HG02938 (cell line): Measurements from ENCODE around the gene PGP.

Source experiments
- ATAC-seq: cut with Tn5 transposase; IDR thresholded peaks from one replicate; pipeline ENCODE4 v1.9.1; 2021; ENCODE audit warnings: mild to moderate bottlenecking, moderate library complexity; ENCODE audit not compliant: unreplicated experiment

PGP gene

DNA sequence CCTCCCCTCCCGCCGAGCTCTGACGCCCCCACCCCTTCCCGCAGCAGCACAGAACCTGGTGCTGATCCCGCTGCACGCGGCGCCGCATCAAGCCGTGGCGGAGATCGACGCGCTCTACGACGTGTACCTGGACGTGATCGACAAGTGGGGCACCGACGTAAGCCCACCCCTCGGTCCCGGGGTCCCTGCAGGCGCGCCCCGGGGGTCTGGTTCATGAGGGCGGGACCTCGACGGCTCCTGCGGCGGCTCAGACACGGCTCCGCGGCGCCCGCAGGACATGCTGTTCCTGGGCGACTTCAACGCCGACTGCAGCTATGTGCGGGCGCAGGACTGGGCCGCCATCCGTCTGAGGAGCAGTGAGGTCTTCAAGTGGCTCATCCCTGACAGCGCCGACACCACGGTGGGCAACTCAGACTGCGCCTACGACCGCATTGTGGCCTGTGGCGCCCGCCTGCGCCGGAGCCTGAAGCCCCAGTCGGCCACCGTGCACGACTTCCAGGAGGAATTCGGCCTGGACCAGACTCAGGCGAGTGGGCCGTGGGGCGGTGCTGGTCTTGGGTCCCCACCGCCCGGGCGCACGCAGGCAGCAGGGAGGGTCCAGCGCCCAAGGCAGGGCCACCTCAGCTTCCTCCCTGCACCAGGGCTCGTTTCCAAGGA is 23.0 kb upstream of the PGP start:
- ATAC-seq = no peak

DNA sequence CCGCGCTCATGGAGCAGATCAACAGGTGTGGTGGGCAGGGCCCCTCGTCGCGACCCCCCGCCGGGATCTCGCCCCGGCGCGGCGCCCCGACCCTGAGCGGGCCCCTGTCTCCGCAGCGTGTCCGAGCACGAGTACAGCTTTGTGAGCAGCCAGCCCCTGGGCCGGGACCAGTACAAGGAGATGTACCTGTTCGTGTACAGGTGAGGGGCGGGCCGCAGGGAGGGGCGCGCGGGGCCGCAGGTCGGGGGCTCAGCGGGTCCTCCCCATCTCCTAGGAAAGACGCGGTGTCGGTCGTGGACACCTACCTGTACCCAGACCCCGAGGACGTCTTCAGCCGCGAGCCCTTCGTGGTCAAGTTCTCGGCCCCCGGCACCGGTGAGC is 22.5 kb upstream of the PGP start:
- no peak for ATAC-seq

DNA sequence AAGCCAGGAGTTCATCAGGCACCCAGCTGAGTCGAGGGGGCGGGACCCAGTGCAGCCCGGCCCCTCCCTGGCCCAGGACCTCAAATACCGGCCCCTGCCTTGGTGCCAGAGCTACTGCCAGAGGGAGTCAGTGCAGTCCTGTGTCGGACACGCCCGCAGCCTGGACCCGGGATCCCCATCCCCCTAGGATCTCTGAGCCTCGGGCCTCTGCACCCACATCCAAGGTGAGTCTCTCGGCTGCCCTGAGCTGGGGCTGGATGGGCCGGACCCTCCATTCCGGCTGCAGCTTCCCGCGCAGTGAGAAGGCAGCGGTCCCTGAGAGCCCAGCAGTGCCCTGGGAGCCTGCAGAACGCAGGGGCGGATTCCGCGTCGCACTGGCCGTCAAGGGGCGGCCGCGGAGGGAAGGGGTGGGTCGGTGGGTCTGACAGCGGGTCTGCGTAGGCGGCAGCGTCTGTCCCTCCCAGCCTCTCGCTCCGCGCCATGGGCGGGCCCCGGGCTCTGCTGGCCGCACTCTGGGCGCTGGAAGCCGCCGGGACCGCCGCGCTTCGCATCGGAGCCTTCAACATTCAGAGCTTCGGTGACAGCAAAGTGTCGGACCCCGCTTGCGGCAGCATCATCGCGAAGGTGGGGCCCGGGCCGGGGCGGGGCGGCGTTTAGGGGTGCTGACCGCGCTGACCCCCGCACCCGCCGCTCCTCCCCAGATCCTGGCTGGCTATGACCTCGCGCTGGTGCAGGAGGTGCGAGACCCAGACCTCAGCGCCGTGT is 21.9 kb upstream of the PGP start, which contains the start of gene DNASE1L2:
DNASE1L2 (plus strand) TSS at position 108 of the 765 bp plus-strand sequence; CDS start at position 481, 373 bp downstream.
- no peak for ATAC-seq

DNA sequence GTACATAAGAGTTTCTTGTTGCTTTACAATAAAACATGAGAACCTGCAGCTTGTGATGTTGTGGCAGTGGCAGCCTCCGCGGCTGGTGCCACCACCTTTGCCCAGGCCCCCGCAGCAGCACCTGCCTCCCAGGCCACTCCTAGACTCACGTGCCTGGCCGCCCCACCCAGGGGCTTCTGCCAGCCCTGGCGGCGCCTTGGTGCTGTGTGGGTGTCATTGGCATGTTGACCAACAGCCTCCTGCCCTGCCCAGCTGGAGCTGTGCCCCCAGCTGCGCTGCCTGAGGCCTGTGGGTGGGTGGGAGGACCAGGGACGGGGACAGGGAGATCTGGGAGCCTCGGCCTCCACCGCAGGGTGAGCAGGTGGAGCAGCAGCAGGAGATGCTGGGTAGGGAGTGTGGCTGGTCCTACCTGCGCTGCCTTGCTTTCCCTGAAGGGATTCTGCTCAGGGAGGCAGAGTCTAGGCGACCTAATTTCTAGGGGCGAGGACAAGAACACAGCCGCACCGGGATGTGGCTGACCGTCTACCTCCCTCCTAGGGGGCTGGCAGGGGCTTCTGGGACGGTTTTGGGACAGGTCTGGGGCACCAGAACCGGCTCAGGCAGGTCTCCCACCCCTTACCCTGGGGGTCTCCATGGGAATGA is 21.2 kb upstream of the PGP start:
- ATAC-seq = no peak

DNA sequence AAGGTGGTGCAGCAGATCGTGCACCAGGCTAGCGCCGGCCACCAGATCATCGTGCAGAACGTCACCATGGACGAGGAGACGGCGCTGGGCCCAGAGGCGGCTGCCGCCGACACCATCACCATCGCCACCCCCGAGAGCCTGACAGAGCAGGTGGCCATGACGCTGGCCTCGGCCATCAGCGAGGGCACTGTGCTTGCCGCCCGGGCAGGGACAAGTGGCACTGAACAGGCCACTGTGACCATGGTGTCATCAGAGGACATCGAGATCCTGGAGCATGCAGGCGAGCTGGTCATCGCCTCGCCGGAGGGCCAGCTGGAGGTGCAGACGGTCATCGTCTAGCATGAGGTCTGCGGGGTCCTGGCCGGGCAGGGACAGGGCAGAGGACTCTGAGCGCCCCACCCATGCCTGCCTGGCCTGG is 20.6 kb upstream of the PGP start:
- no peak for ATAC-seq

DNA sequence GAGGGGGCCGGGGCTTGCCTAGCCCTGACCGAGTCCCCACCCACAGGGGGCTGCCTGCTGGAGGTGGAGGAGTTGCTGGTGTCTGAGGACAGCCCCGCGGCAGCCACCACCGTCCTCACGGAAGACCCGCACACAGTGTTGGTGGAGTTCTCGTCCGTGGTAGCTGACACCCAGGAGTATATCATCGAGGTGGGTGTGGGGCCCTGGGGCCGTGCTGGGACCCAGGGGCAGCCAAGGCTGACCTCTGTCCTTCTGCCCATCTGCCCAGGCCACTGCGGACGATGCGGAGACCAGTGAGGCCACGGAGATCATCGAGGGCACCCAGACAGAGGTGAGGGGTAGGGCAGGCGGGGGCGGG is 20.2 kb upstream of the PGP start:
- ATAC-seq = no peak

DNA sequence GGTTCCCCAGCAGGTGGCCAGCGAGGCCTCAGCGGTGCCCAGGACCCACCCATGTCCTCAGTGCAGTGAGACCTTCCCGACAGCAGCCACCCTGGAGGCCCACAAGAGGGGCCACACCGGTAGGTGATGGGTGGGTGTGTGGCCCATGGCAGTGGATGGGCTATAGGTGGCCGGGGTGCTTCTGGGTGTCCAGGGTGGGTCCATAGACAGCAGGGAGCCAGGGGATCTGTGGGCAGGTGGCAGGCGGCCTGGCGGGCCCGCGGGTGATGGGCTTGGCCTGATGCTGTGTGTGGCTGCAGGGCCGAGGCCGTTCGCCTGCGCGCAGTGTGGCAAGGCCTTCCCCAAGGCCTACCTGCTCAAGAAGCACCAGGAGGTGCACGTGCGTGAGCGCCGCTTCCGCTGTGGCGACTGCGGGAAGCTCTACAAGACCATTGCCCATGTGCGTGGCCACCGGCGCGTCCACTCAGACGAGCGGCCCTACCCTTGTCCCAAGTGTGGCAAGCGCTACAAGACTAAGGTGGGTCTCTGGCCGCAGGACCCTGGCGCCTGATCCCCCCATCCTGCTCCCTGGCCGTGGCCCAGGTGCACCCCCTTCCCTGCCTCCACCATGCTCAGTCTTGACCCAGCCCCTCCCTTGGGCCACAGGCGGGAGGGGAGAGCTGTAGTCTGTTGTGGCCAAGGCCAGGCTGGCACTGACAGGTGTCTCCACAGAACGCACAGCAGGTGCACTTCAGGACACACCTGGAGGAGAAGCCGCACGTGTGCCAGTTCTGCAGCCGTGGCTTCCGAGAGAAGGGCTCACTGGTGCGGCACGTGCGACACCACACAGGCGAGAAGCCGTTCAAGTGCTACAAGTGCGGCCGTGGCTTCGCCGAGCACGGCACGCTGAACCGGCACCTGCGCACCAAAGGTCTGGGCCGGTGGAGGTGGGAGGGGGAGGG is 19.5 kb upstream of the PGP start:
- no peak for ATAC-seq

DNA sequence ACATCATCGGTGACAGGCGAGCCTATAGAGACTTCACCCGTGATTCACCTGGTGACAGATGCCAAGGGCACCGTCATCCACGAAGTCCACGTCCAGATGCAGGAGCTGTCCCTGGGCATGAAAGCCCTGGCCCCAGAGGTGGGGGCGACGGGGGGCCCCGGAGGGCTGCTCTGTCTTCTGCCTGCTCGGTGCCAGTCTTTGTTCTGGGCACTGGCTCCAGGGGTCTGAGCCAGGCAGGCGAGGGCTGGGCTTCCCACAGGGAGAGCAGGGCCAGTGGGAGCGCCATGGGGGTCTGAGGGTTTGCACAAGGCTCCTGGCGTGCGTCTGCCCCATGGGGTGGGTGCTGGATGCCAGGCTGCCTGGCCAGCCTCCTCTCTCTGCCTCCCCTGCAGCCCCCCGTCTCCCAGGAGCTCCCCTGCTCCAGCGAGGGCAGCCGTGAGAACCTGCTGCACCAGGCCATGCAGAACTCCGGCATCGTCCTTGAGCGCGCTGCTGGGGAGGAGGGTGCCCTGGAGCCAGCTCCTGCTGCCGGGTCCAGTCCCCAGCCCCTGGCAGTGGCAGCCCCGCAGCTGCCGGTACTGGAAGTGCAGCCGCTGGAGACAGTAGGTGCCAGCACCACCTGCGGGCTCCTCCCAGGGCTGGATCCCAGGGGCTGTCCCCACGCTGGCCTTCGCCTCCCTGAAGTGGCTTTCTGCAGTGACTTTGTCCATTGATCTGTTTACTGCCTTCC is 18.6 kb upstream of the PGP start:
- no peak for ATAC-seq

DNA sequence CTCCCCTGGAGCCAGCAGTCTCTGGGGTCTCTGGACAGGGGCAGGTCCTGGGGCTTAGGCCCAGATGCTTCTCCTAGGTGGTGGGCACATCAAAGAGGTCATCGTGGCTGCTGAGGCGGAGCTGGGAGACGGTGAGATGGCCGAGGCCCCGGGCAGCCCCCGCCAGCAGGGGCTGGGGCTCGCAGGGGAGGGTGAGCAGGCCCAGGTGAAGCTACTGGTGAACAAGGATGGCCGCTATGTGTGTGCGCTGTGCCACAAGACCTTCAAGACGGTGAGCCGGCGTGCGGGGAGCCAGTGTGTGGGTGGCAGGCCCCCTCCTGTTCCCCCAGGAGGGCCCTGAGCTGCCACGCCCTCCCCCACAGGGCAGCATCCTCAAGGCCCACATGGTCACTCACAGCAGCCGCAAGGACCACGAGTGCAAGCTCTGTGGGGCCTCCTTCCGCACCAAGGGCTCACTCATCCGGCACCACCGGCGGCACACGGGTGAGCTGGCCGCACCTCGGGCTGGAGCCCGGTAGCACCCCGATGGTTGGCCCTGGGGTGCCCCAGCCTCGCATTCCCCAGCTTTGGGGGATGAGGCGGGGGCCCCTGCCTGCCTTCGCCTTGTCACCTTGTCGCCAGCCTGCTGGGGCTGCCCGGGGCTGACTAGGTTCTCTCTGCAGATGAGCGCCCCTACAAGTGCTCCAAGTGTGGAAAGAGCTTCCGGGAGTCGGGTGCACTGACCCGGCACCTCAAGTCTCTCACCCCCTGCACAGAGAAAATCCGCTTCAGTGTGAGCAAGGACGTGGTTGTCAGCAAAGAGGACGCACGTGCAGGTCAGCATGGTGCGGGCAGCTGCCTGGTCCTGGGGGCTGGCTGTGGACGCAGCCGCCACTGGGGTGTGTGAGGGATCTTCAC is 17.7 kb upstream of the PGP start:
- no peak for ATAC-seq

DNA sequence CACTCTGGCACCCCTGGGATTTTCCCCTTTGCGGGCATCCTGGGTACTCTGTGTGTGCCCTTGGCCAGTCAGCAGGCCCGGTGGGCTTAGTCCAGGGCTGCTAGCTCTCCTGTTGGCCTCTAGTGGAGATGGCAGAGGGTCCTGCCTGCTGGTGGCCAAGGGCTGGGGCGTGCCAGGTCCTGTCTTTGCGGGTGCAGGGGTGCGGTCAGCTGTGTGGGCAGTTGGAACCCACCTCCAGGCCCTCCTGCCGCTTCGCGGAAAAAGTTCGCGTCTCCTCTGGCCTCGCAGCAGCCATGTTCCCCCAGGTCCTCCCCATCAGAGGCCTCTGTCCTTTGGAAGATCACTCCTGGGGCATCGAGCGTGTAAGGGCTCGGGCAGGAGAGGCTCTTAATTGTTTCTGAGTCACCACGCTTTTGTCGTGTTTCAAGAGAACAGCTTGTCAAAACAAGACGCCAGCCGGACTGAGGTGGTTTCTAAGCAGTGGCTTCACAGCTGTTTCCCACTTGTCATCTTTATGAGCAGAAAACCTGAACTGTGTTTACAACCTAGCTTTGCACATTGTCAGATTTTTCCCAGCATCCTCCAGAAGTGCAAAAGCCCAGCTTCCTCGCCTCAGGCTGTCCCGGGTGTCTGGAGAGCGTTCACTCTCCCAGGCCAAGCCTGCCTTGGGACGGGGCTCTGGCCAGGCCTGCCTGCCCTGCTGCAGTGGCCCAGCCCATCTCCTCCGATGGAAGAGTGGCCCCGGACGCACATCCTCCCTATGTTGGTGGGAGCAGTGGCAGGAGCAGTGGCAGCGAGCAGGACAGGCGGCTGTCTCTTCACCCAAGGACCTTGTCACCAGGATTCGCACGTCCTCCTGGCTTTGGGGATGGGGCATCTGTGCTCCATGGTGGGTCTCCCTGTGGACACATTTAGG is 16.6 kb upstream of the PGP start:
- ATAC-seq = no peak

DNA sequence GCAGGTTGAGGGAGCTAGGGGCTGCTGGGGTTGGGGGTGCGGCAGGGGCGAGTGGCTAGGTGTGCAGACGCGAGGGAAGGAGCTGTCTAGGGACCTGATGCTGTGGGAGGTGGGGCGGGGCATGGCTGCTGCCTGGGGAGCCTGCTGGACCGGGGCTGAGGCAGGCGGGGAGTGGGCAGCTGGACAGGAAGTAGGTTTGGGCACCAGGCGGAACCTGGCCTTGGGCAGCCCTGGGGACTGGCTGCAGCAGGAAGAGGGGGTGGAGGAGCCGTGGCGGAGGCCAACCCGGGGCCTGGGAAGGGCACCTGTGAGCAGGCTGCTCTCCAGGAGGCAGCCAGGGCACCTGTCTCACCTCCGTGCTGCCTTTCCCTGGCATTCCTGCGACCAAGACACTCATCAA is 15.7 kb upstream of the PGP start:
- no peak for ATAC-seq

DNA sequence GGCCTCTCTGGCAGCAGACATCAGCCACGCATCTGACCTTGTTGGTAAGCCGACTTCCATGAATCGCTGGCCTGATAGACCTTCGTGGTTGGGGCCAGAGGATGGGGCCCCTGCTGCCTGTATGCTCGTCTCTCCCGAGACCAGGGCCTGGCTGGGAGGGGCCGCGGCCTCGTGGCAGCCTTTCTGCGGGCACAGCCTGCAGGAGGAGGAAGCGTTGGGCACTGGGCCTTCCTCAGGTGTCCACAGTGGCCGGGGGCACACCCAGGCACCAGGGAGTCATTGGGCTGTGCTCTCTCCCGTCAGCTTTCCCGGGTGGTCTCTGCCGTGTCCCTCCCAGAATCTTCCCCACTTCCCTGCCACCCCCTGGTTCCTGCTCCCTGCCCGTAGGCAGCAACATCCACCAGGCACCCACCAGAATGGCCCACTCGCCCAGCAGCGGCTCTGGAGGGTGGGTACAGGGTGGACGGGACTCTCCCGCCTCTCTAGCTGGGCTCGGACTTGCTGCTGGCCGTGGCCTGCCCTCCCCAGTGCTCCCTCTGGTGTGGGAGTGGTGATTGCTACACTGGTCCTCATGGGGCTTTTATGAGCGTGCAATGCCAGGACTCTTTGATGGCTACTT is 15.1 kb upstream of the PGP start:
- no peak for ATAC-seq

DNA sequence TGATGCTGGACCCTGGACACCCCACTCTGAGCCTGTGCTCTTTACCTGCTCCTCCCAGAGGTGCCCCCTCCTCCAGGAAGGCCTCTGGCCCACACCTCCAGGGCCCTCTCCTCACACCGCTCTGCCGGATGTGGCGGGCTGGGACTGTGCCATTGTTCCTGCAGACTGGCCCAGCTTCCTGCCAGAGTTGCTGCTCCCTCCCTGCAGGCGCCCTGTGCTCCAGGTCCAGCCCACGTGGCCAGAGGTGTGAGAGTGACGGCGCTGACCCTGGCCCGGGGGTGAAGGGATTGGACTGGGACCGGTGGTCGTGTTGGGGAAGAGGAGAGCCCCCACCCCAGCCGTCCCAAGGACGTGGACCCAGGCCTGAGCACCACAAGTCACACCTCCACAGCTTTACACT is 14.5 kb upstream of the PGP start:
- no peak for ATAC-seq

DNA sequence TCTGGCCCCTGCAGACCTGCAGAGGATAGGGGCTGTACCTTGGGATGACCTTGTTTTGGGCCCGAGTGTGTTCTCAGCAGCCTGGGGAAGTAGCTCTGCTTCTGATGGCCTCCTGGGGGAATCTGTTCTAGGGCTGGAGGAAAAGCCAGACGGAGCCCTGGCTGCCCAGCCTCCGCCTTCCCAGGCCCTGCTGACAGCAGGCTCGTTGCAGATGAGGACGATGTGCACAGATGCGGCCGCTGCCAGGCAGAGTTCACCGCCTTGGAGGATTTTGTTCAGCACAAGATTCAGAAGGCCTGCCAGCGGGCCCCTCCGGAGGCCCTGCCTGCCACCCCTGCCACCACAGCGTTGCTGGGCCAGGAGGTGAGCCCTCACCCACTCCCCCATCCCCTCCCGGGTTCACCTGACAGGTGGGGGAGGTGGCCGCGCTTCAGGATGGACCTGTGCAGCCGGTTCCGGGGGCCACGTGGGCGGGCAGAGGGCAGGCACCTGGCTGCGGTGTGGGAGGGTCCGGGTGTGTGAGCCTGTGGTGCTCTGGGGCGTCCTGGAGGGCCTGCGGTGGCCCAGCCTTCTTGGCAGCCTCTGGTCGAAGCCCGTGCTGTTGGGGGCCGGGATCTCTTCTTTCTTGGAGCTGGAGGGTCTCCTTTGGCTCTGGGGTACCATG is 13.7 kb upstream of the PGP start:
- ATAC-seq = no peak

DNA sequence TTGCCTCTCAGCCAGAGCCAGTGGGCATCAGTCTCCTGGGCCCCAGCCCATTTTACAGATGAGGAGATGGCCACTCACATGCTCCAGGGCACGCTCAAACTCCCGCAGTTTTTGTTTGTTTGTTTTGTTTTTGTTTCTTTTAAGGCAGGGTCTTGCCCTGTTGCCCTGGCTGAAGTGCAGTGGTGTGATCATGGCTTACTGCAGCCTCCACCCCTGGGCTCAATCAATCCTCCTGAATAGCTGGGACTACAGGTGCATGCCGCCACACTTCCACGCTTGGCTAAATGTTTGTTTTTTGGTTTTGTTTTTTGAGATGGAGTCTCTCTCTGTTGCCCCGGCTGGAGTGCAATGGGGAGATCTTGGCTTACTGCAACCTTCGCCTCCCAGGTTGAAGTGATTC is 12.3 kb upstream of the PGP start:
- ATAC-seq = no peak

DNA sequence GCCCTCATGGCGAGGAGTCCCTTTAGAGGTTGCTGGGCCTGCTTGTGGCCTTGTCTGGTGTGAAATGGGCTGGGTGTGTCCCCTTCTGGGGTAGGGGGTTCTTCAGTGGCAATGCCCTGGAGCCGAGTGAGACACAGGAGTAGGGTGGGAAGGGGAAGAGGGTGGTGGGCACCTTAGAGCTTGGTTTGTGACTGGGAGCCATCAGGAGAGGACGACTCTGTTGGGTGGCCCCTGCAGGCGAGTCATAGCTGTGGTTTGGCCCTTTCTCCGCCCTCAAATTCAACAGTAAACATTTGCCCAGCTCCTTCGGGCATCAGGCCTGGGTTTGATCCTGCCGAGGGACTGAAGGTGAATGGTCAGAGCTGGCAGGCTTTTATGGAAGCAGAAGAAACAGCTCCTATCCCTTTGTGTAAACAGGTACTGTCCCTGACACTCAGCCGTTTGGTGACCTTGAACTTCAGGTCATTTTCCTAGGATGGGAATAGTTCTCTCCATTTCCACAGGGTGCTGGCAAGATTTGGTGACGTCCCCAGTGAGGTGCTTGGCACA is 11.7 kb upstream of the PGP start:
- no peak for ATAC-seq

DNA sequence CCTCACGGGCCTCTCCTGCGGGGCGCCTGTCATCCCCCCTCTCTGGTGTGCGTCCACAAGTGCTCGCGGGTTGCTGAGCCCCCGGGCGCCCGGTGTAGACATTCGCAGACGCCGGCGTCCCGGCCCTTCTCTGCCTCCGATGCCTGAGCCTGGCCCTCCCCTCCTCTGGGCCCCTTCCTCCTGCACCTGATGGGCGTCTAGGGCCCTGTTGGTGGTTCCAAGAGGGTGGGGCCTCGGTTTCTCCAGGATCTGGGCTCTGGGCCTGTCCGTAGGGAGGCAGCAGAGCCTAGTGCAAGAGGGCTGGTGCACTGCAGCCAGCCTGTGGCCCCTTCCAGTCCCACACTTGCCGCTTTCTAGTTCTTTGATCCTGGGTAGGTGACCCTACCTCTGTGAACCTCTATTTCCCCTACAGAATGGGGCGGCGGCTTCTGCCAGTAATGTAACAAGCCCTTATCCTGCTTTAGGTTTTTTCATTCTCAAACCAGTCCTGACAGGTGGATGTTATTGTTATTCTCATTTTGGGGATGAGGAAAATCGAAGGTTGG is 9.4 kb upstream of the PGP start:
- ATAC-seq = peak; percentile 23
